Measurements from ENCODE around the gene LRBA.
A peak's percentile ranks its signal among the peaks of the same experiment; 100 is the strongest.

The LRBA gene

GRCh38 chr4:150289198-150289597 lies 725.9 kb downstream of the LRBA start:
- no peak for DNase-seq (ENCODE audit: low read depth)
- in situ Hi-C loops (cut with HindIII; ENCODE audit: low sequenced_read_pairs) = loop anchor here (25.0 kb wide), 2 partner anchors 298 to 573 kb away; partner anchors contain the start of gene MAB21L2
- no peak overlapping the region for H3K4me3 ChIP-seq (ENCODE audit: low read depth, low read length)
- TF ChIP-seq CTCF (IDR thresholded peaks at IDR 0.05; ENCODE audit: low read depth, low read length, missing control alignments) = no peak

- in situ Hi-C loops (cut with HindIII; ENCODE audit: low sequenced_read_pairs) = loop anchor here (25.0 kb wide), 2 partner anchors 301 to 576 kb away; partner anchors contain the start of gene MAB21L2
- H3K4me3 ChIP-seq (ENCODE audit: low read depth, low read length) = no peak overlapping the region
- no peak for TF ChIP-seq CTCF (IDR thresholded peaks at IDR 0.05; ENCODE audit: low read depth, low read length, missing control alignments)
- DNase-seq (ENCODE audit: low read depth) = no peak
These were observed 728.4 kb downstream of the LRBA start for GRCh38 chr4:150286656-150287055.

GRCh38 chr4:150283689-150284088 lies 731.4 kb downstream of the LRBA start:
- peak; percentile 88 for DNase-seq (ENCODE audit: low read depth)
- TF ChIP-seq CTCF (IDR thresholded peaks at IDR 0.05; ENCODE audit: low read depth, low read length, missing control alignments) = no peak
- no peak overlapping the region for H3K4me3 ChIP-seq (ENCODE audit: low read depth, low read length)
- in situ Hi-C loops (cut with HindIII; ENCODE audit: low sequenced_read_pairs) = loop anchor here (25.0 kb wide), 2 partner anchors 304 to 579 kb away; partner anchors contain the start of gene MAB21L2

- TF ChIP-seq CTCF (IDR thresholded peaks at IDR 0.05; ENCODE audit: low read depth, low read length, missing control alignments) = no peak
- no peak for DNase-seq (ENCODE audit: low read depth)
- H3K4me3 ChIP-seq (ENCODE audit: low read depth, low read length) = no peak overlapping the region
- in situ Hi-C loops (cut with HindIII; ENCODE audit: low sequenced_read_pairs) = loop anchor here (25.0 kb wide), 2 partner anchors 306 to 581 kb away; partner anchors contain the start of gene MAB21L2
These were observed 734.1 kb downstream of the LRBA start for GRCh38 chr4:150280975-150281374.

- no peak overlapping the region for H3K4me3 ChIP-seq (ENCODE audit: low read depth, low read length)
- peak; percentile 90 for DNase-seq (ENCODE audit: low read depth)
- in situ Hi-C loops (cut with HindIII; ENCODE audit: low sequenced_read_pairs) = loop anchor here (25.0 kb wide), 2 partner anchors 307 to 582 kb away; partner anchors contain the start of gene MAB21L2
These were observed 734.8 kb downstream of the LRBA start for GRCh38 chr4:150280081-150280895.

GRCh38 chr4:150278206-150278605 lies 736.9 kb downstream of the LRBA start:
- no peak for DNase-seq (ENCODE audit: low read depth)
- H3K4me3 ChIP-seq (ENCODE audit: low read depth, low read length) = no peak overlapping the region
- no peak for TF ChIP-seq CTCF (IDR thresholded peaks at IDR 0.05; ENCODE audit: low read depth, low read length, missing control alignments)
- in situ Hi-C loops (cut with HindIII; ENCODE audit: low sequenced_read_pairs) = loop anchor here (5.0 to 25.0 kb wide), 3 partner anchors 56 to 584 kb away; partner anchors contain the start of gene MAB21L2

More at GRCh38 chr4:150280081-150280895, 734.8 kb downstream of the LRBA start:
- peak; percentile 8 for TF ChIP-seq CTCF (IDR thresholded peaks at IDR 0.05; ENCODE audit: low read depth, low read length, missing control alignments)

All from astrocyte of the cerebellum (primary cell).